GM19328 (cell line): ENCODE data around the gene KLK12.

Source experiments
- ATAC-seq: cut with Tn5 transposase; IDR thresholded peaks from one replicate; pipeline ENCODE4 v1.9.1; 2021; ENCODE audit warnings: mild to moderate bottlenecking, moderate library complexity; ENCODE audit not compliant: unreplicated experiment

KLK12 gene

GRCh38 chr19:51055866-51056265 is 21.1 kb upstream of the KLK12 start:
- no peak for ATAC-seq

- no peak for ATAC-seq
Measured at GRCh38 chr19:51047031-51047335, 12.2 kb upstream of the KLK12 start.

GRCh38 chr19:51044327-51044726 is 9.5 kb upstream of the KLK12 start:
- no peak for ATAC-seq

- no peak for ATAC-seq
Measured at GRCh38 chr19:51043497-51043896, 8.7 kb upstream of the KLK12 start.

- no peak for ATAC-seq
Measured at GRCh38 chr19:51040151-51040550, 5.3 kb upstream of the KLK12 start.

- ATAC-seq, result no peak
Measured at GRCh38 chr19:51036519-51036918, 1.7 kb upstream of the KLK12 start.

- no peak for ATAC-seq
Measured at GRCh38 chr19:51031880-51032225, 2.9 kb downstream of the KLK12 start.

- ATAC-seq, result no peak
Measured at GRCh38 chr19:51031220-51031879, 3.5 kb downstream of the KLK12 start.

GRCh38 chr19:51030631-51031030 is 4.2 kb downstream of the KLK12 start:
- ATAC-seq, result no peak

- no peak for ATAC-seq
Measured at GRCh38 chr19:51029718-51030117, 5.1 kb downstream of the KLK12 start.

- ATAC-seq, result no peak
Measured at GRCh38 chr19:51027873-51028272, 6.9 kb downstream of the KLK12 start.

GRCh38 chr19:51027126-51027806 is 7.5 kb downstream of the KLK12 start:
- no peak for ATAC-seq

- ATAC-seq, result no peak
Measured at GRCh38 chr19:51026554-51026831, 8.3 kb downstream of the KLK12 start, which contains the start of gene KLK11. Gene KLK11 (minus strand): TSS chr19:51026616. CDS start chr19:51025631, 985 bp downstream.

GRCh38 chr19:51025809-51026553 is 8.8 kb downstream of the KLK12 start:
- no peak for ATAC-seq

- ATAC-seq, result no peak
Measured at GRCh38 chr19:51025401-51025800, 9.4 kb downstream of the KLK12 start.

GRCh38 chr19:51024924-51025323 is 9.9 kb downstream of the KLK12 start:
- ATAC-seq, result no peak

GRCh38 chr19:51023946-51024345 is 10.9 kb downstream of the KLK12 start:
- no peak for ATAC-seq

GRCh38 chr19:51022526-51022925 is 12.3 kb downstream of the KLK12 start:
- no peak for ATAC-seq

- ATAC-seq, result no peak
Measured at GRCh38 chr19:51020988-51021651, 13.7 kb downstream of the KLK12 start.

- ATAC-seq, result no peak
Measured at GRCh38 chr19:51019544-51019925, 15.3 kb downstream of the KLK12 start, which contains the start of gene KLK10. Gene KLK10 (minus strand): TSS chr19:51019709. CDS start chr19:51019130, 579 bp downstream.

- no peak for ATAC-seq
Measured at GRCh38 chr19:51018745-51019543, 15.9 kb downstream of the KLK12 start.
